ENCODE measurements around the gene RBM28. TPM values are rescaled to one million over a fixed set of nuclear protein-coding genes. Genes with fewer than 3 reads are reported as not detected.
"Not testable (repeated sequence)": the region's sequence is repeated elsewhere in the genome, so short reads cannot be mapped to it uniquely, and the experiment has no call there.

RBM28 gene
- total RNA-seq, 2 donors from 2014 or later, result 43.4 to 51.3 TPM

DNA sequence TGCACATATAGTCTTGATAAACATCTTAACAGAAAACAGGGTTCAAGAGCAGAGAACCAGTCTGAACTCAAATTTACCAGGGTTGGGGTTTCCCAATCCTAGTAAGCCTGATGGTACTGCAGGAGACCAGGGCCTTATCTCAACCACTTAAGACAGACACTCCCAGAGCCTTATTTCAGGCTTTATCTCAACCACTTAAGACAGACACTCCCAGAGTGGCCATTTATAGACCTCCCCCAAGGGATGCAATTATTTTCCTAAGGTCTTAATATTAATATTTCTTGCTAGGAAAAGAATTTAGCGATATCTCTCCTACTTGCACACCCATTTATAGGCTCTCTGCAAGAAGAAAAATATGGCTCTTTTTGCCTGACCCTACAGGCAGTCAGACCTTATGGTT, 63.3 kb downstream of the RBM28 start:
- peaks cover 7 to 11% of the 10 kb centered on the region in 2 donors for H3K36me3 Mint-ChIP-seq
- peaks cover 9 to 13% of the 10 kb centered on the region in 2 donors for H3K9me3 Mint-ChIP-seq
- ATAC-seq; H3K27ac Mint-ChIP-seq; DNase-seq (ENCODE audit: low spot score in 2 of 2): not testable (repeated sequence)

DNA sequence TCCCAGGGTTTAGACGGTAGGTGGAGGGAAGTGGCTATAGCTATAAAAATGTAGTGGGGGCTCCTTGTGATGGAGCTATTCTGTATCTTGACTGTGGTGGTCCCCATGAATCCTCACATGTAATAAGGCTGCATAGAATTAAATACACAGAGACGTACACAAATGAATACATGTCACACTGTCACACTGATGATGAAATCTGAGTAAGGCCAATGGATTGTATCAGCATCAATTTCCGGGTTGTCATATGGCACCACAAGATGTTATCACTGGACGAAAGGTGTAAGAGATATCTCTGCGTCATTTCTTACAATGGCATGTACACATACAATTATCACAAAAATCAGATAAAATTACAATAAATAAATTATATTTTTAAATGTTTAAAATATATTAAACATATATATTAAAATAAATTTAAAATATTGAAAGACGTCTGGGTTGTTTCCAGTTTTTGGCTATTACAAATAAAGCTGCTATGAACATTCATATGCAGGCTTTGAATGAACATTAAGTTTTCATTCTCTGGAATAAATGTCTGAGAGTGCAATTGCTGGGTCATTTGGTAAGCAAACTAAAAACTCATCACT, 64.5 kb downstream of the RBM28 start:
- Mint-ChIP-seq H3K9me3 (peaks cover 9 to 13% of the 10 kb centered on the region in 2 donors), H3K27ac (no peak overlapping the region), H3K36me3 (peaks cover 7 to 11% of the 10 kb centered on the region in 2 donors)
- DNase-seq (ENCODE audit: low spot score in 2 of 2) (no peak), ATAC-seq (no peak)

DNA sequence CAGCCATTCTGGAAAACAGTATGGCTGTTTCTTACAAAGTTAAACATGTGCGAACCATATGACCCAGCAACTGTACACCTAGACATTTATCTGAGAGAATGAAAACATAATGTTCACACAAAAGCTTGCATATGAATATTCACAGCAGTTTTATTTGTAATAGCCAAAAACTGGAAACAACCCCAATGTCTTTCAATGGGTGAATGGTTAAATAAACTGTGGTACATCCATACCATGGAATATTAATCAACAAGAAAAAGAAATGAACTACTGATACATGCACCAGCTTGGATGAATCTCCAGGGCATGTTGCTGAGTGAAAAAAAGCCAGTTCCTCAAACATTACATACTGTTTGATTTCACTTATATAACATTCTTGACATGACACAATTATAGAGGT, 65.3 kb downstream of the RBM28 start:
- H3K36me3 Mint-ChIP-seq, result peaks cover 7 to 11% of the 10 kb centered on the region in 2 donors
- no peak overlapping the region for H3K27ac Mint-ChIP-seq
- peaks cover 9 to 13% of the 10 kb centered on the region in 2 donors for H3K9me3 Mint-ChIP-seq
- ATAC-seq (no peak), DNase-seq (ENCODE audit: low spot score in 2 of 2) (no peak)

DNA sequence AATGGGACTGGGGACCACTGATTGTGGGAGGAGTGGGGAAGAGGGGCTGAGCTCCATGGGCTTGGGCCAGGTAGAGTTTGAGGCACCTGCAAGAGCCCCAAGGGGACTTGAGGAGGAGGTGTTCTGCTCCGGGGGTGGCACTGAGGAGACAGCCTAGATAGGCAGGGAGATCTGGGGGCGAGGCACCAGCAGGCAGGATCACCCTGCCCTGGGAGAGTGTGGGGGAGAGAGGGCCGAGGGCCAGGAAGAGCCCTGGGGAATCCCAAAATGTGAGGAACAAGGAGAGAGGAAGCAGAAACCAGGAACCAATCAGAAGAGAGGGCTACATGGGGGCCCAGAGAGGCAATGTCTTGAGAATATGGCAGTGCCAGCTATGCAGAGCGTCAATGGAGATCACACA, 68.0 kb downstream of the RBM28 start:
- DNase-seq (ENCODE audit: low spot score in 2 of 2), result no peak
- Mint-ChIP-seq H3K9me3 (peaks cover 4 to 7% of the 10 kb centered on the region in 2 donors), H3K27ac (peak overlapping the region in 1 of 2 donors; percentile 23), H3K36me3 (peaks cover 6 to 7% of the 10 kb centered on the region in 2 donors)
- no peak for ATAC-seq

DNA sequence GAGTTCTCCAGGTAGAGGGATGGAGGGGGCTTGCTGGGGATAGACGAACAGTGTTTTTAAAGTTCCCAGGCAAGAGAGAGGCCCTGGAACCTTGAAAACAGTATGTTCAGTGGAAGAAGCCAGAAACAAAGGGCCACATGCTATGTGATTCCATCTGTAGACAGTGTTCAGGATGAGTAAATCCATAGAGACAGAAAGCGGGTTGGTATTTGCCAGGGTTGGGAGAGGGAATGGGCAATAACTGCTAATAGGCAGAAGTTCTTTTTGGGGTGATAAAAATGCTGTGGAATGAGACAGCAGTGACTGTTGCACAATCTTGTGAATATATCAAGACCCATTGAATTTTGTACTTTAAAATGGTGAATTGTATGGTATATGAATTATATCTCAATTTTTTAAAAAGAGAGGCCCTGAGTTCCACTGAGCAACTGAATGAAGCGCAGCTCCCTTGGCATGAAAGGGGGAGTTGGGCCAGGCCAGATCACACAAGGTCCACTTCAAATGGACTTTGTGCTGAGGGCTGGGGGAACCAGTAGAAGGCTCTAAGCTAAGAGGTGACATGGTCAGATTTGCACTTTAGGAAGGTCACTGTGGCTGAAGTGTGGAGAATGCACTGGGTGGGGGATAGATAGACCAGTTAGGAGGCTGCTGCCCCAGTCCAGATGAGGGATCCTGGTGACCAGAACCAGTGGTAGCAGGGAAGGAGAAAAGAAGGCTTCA, 68.7 kb downstream of the RBM28 start:
- peak overlapping the region in 1 of 2 donors; percentile 23 for H3K27ac Mint-ChIP-seq
- H3K9me3 Mint-ChIP-seq, result peaks cover 3 to 5% of the 10 kb centered on the region in 2 donors
- no peak for DNase-seq (ENCODE audit: low spot score in 2 of 2)
- ATAC-seq, result no peak
- peaks cover 5% of the 10 kb centered on the region in 2 donors for H3K36me3 Mint-ChIP-seq

DNA sequence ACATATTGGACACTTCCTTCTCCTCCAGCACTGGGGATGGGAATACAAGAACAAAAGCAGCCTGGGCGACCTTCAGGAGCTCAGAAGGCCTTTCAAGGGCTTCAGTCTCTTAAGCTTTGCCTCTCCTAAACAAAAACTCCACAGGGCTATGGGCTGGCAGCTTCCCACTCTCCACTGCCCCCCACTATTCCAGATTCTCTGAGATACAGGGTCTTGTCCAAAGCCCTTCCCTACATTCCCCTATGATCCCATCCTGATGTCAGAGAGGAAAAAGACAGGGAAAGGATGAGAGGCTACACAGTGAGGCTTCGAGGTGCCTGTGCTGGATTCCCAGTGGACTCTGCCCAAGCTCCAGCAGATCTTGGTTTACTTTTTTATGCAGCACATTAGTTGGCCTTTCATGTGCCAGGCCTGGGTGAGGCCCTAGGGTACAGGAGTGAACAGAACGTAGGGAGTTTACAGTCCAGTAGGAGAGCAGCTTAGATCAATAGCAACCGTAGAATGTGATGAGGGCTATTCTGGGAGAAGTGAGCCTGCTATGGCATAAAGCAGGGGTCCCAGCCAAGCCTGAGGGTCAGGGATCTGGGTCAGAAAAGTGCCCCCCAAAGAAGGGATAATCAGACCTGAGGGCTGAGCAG, 69.3 kb downstream of the RBM28 start:
- DNase-seq (ENCODE audit: low spot score in 2 of 2) (no peak), ATAC-seq (no peak)
- no peak overlapping the region for H3K27ac Mint-ChIP-seq
- H3K36me3 Mint-ChIP-seq, result no peaks in the 10 kb centered on the region
- no peaks in the 10 kb centered on the region for H3K9me3 Mint-ChIP-seq

DNA sequence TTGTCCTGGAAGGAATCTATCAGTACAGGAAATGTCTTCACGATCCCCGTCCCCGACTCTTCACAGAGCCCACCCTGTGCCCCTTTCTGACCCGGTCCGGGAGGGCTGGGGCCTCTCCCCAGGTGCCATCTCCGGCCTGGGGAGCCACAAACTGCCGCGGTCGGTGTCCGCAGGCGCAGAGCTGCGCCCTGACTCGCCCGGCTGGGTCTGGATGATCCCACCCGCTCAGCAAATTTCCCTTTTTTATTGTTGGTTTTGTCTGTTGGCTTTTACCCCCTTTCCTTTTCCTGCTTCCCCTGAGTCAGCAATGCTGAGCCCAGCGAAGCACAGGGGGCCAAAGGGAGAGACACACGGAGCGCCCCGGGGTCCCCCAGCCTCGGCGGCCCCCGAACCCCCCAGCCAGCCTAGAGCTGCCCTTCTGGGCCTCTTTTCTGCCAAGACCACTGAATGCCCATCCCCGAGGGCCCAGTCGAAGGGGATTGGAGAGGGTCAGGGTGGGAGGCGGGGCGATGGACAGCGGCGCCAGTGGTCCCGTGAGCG, 71.7 kb downstream of the RBM28 start:
- Mint-ChIP-seq H3K27ac (no peak overlapping the region), H3K36me3 (no peaks in the 10 kb centered on the region), H3K9me3 (no peaks in the 10 kb centered on the region)
- no peak for ATAC-seq
- DNase-seq (ENCODE audit: low spot score in 2 of 2), result no peak

DNA sequence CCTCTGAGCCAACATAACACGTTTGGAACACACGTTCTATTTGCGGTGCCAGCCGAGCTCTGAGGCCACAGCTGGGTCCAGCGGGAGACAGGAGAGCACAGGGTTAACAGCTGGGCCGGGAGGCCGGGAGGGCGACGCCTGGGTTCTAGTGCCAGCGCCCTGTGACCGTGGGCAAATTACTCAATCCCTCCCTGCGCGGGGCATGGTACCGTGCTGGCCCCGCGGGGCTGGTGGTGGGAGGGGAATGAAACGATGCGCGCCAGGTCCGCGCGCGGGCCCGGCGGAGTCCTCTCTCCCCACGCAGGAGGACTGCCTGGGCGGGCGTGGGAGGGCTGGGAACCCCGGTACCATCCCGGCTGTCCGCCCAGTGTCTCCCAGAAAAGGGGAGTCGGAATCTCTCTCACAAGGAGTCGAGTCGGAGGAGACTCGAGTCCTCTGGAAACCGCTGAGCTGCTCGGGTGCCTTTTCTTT, 72.2 kb downstream of the RBM28 start:
- H3K9me3 Mint-ChIP-seq, result no peaks in the 10 kb centered on the region
- no peaks in the 10 kb centered on the region for H3K36me3 Mint-ChIP-seq
- no peak overlapping the region for H3K27ac Mint-ChIP-seq
- DNase-seq (ENCODE audit: low spot score in 2 of 2) (no peak), ATAC-seq (peak in 1 of 2 donors; percentile 13)

DNA sequence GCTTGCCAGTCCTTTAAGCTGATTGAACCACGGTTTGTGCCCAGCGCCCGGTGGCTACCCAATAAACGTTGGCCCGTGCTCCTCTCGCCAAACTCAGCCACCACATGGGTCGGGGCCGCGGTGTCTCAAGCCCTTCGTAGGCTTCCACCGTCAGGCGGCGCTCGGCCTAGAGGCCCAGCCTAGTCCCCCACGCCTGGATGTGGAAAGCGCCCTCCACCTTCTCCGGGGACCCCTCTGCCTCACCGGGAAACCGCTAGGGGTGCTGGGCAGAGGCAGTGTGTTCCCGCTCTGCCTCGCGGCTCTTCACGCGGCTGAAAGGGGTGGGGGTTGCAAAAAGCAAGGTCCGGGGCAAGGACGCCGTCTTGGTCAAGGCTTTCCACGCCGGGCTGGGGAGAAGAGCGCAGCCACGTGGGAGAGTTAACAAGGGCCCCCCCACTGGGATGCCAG, 72.9 kb downstream of the RBM28 start:
- Mint-ChIP-seq H3K27ac (no peak overlapping the region), H3K36me3 (no peaks in the 10 kb centered on the region), H3K9me3 (no peaks in the 10 kb centered on the region)
- ATAC-seq (no peak), DNase-seq (ENCODE audit: low spot score in 2 of 2) (no peak)

DNA sequence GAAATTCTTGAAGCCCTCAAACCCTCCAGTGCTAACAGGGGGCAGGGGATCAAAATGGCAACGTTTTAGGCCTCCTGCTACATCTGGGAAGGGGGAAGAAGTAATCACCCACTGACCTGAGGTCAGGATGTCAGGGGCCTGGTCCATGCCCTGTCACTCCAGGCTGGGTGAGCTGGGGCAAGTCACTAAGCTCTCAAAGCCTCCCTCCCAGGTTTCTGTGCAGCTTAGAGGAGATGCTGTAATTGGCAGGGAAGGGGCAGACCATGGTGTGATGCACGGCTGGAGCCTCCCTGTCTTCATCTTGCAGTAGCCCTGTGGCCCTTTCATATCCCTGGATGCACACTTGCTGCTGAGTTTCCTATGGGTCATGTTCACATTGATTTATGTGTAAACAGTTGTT, 75.5 kb downstream of the RBM28 start:
- no peak overlapping the region for H3K27ac Mint-ChIP-seq
- H3K36me3 Mint-ChIP-seq, result no peaks in the 10 kb centered on the region
- DNase-seq (ENCODE audit: low spot score in 2 of 2), result no peak
- no peaks in the 10 kb centered on the region for H3K9me3 Mint-ChIP-seq
- no peak for ATAC-seq

DNA sequence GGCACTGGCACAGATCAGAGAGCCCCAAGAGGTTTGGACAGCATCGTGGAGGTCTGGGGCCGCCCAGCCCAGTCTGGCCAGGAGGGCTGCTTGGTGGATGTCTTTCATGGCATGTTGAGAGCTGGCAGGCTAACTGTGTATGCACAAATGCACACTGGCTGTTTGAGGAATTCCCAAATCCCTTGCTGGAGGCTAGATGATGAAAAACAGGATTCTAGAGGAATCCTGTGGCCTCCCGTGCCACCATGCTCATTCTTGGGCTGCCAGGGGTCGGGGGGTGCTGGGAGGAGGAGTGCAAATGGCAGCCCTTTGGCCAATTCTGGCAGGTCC, 76.1 kb downstream of the RBM28 start:
- no peak overlapping the region for H3K27ac Mint-ChIP-seq
- no peaks in the 10 kb centered on the region for H3K36me3 Mint-ChIP-seq
- ATAC-seq (no peak), DNase-seq (ENCODE audit: low spot score in 2 of 2) (no peak)
- no peaks in the 10 kb centered on the region for H3K9me3 Mint-ChIP-seq

DNA sequence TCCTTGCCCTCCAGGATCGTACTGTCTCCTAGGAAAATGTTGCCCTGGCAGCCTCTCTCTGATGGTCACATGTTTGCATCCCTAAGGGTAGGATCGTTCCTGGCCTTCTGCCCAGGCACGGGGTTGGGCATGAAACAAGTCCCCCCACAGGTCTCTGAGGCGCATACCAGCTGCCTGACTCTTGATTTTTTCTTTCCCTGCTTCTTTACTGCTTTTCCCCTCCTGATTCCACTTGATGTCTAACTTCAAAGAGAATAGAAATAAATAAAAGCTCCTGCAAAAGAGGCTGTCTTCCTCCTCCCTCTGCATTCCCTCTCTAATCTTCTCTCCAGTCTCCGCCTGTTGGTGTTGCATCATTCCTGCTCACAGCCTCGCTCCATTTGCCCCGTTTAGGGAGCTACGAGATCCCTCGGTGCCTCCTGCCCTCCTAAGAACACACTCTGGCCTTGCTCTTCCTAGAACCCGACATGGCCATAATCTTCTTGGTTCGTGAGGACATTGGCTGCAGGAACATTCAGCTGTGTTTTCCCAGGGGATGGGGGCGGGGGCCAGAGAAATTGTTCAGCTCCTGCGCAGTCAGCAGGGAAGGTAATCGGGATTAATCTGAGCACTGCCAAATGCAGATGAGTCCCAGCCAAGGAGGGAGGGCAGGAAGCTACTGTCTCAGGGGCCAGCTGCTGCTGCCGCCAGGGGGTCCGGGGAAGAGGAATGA, 76.7 kb downstream of the RBM28 start:
- DNase-seq (ENCODE audit: low spot score in 2 of 2), result no peak
- no peaks in the 10 kb centered on the region for H3K36me3 Mint-ChIP-seq
- no peaks in the 10 kb centered on the region for H3K9me3 Mint-ChIP-seq
- no peak overlapping the region for H3K27ac Mint-ChIP-seq
- no peak for ATAC-seq

DNA sequence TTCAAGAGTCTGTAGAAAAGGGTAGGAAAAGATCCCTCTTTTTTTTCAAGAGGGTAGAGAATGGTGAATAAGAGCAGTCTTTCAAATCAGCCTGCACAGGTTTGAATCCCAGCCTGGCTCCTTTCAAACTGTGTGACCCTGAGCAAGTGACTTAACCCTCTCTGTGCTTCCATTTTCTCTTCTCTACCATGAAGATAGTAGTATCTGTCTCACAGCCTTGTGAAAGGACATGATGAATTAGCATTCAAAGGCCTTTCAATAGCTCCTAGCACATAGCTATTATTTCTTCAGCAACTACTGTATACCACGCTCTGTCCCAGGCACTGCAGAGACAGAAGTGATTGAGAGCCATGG, 77.2 kb downstream of the RBM28 start:
- no peaks in the 10 kb centered on the region for H3K36me3 Mint-ChIP-seq
- ATAC-seq (no peak), DNase-seq (ENCODE audit: low spot score in 2 of 2) (no peak)
- H3K9me3 Mint-ChIP-seq, result no peaks in the 10 kb centered on the region
- no peak overlapping the region for H3K27ac Mint-ChIP-seq

DNA sequence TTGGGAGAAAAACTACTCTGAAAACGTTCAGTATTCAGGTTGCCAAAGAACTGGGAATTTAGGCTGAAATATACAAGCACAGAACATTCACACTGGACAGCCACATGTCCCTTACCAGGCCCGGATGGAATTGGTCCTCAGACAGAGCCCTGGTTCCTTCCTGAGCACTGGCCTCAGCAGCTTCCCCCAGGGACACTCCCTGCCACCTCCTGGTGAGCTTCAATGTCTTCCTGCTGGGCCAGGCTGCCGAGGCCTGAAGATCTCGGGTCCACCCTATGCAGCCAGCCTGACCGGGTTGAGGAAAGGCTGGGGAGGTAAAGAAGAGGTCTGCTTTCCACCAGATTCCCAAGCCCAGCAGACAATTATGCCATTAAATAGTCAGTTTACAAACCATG, 77.8 kb downstream of the RBM28 start:
- DNase-seq (ENCODE audit: low spot score in 2 of 2) (no peak), ATAC-seq (no peak)
- Mint-ChIP-seq H3K36me3 (no peaks in the 10 kb centered on the region), H3K9me3 (no peaks in the 10 kb centered on the region), H3K27ac (no peak overlapping the region)

DNA sequence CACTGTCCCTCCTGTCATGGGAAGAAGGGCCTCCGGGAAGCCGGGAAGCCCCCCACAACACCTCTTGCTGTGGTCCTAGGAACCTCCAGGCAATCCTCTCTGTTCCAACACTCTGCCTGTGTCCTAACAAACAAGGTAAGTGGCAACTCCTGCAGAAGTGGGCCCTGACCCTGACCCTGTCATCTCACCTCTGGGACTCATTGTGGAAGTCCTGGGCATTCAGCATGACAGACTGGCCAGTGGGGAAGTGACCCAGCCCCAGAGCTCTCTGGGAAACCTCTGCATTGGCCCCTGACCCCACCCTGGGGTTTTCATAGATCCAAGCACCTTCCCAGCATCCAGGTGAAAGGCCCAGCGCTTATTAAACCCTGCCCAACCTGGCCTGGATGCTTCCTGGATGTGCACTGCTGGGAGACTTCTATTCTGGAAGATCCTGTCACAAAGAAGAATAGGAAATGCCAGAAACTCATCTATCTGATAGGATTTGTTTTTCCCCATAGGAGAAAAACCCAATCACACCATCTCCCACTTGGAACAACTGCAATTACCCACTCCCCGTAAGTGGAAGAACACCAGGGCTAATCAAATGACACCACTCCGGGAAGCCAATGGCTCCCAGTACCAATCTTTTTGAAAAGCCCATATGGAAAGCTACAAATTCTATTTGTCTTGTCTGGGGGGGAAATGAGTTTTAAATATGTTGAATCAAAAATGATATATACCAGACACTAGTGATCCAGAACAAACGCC, 78.4 kb downstream of the RBM28 start:
- ATAC-seq (no peak), DNase-seq (ENCODE audit: low spot score in 2 of 2) (no peak)
- no peak overlapping the region for H3K27ac Mint-ChIP-seq
- H3K9me3 Mint-ChIP-seq, result no peaks in the 10 kb centered on the region
- H3K36me3 Mint-ChIP-seq, result no peaks in the 10 kb centered on the region

DNA sequence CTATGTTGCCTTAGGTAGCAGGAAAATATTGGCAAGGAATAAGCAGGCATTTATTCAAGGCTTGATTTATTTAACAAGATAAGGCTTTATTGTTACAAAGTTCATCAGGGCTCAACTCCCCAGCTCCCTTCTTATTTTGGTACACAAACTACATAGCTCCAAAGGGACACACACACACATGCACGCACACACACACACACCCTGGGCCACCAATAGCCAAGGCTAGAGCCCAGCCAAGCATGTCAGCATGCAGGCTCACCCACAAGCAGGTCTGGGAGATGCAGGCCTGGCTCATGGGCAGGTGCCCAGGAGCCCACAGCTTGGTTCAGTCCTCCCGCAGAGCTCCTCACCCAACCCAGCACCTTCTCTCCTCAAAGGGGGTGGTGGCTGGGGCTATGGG, 79.2 kb downstream of the RBM28 start:
- DNase-seq (ENCODE audit: low spot score in 2 of 2), result no peak

More for the DNA sequence above, 79.2 kb downstream of the RBM28 start:
- Mint-ChIP-seq H3K9me3 (no peaks in the 10 kb centered on the region), H3K36me3 (no peaks in the 10 kb centered on the region), H3K27ac (no peak overlapping the region)
- no peak for ATAC-seq
